Type B pancreatic cell (in vitro differentiated cells): ENCODE data around the gene TANGO6. TPM values are rescaled to one million over a fixed set of nuclear protein-coding genes. Genes with fewer than 3 reads are reported as not detected.

Experiments
- DNase-seq: peaks from one replicate; pipeline ENCODE4 v3.0.0; 2021; ENCODE audit warnings: mixed read lengths; ENCODE audit not compliant: unreplicated experiment; ENCODE audit errors: extremely low spot score
- H3K27ac Mint-ChIP-seq: 2 replicates; pipeline ENCODE4 v1.8.0; 2021; ENCODE audit warnings: mild to moderate bottlenecking, mixed read lengths
- H3K27me3 Mint-ChIP-seq: 2 replicates; pipeline ENCODE4 v1.8.0; 2021; ENCODE audit warnings: mixed read lengths
- H3K36me3 Mint-ChIP-seq: 2 replicates; pipeline ENCODE4 v1.8.0; 2021; ENCODE audit warnings: mixed read lengths
- H3K4me1 Mint-ChIP-seq: one replicate; pipeline ENCODE4 v1.8.0; 2021; ENCODE audit warnings: mixed read lengths; ENCODE audit not compliant: unreplicated experiment
- H3K4me3 Mint-ChIP-seq: 2 replicates; pipeline ENCODE4 v1.8.0; 2021; ENCODE audit warnings: mild to moderate bottlenecking, mixed read lengths
- H3K9me3 Mint-ChIP-seq: 2 replicates; pipeline ENCODE4 v1.8.0; 2021; ENCODE audit warnings: mixed read lengths
- total RNA-seq: library from RNA; stranded (reverse); gene quantifications from 2 replicates; pipeline ENCODE4 v1.2.1, GENCODE V29; 2021; ENCODE audit warnings: low replicate concordance
- TF ChIP-seq, protein P1 (sequence below): fragments of 200-600 bp; sonication (generic); conservative IDR thresholded peaks from 2 replicates; pipeline ENCODE4 v1.5.0; 2021; ENCODE audit warnings: antibody characterized with exemption, mild to moderate bottlenecking

The TANGO6 gene
- total RNA-seq, 1 donor from 2014 or later = 13.0 TPM

DNA sequence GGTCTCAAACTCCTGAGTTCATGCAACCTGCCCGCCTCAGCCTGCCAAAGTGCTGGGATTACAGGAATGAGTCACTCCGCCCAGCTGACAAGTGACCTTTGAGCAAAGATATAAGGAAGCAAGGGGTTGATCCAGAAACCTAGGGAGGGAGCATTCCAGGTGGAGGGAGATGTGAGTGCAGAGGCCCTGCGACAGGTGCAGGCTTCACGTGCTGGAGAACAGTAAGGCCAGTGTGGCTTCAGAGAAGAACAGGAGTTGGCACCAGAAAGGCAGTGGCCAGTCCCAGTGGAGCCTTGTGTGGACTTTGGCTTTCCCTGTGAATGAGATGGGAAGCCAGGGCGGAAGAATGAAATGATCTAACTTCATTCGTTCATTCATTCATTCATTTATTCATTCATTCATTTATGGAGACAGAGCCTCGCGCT is 188.6 kb downstream of the TANGO6 start:
- H3K4me3 Mint-ChIP-seq = no peak overlapping the region
- H3K9me3 Mint-ChIP-seq = no peaks in the 10 kb centered on the region
- no peaks in the 10 kb centered on the region for H3K4me1 Mint-ChIP-seq
- no peaks in the 10 kb centered on the region for H3K27me3 Mint-ChIP-seq
- no peak for DNase-seq
- TF ChIP-seq, protein P1, sequence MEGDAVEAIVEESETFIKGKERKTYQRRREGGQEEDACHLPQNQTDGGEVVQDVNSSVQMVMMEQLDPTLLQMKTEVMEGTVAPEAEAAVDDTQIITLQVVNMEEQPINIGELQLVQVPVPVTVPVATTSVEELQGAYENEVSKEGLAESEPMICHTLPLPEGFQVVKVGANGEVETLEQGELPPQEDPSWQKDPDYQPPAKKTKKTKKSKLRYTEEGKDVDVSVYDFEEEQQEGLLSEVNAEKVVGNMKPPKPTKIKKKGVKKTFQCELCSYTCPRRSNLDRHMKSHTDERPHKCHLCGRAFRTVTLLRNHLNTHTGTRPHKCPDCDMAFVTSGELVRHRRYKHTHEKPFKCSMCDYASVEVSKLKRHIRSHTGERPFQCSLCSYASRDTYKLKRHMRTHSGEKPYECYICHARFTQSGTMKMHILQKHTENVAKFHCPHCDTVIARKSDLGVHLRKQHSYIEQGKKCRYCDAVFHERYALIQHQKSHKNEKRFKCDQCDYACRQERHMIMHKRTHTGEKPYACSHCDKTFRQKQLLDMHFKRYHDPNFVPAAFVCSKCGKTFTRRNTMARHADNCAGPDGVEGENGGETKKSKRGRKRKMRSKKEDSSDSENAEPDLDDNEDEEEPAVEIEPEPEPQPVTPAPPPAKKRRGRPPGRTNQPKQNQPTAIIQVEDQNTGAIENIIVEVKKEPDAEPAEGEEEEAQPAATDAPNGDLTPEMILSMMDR = no peak
- no peak overlapping the region for H3K27ac Mint-ChIP-seq
- H3K36me3 Mint-ChIP-seq = no peaks in the 10 kb centered on the region

DNA sequence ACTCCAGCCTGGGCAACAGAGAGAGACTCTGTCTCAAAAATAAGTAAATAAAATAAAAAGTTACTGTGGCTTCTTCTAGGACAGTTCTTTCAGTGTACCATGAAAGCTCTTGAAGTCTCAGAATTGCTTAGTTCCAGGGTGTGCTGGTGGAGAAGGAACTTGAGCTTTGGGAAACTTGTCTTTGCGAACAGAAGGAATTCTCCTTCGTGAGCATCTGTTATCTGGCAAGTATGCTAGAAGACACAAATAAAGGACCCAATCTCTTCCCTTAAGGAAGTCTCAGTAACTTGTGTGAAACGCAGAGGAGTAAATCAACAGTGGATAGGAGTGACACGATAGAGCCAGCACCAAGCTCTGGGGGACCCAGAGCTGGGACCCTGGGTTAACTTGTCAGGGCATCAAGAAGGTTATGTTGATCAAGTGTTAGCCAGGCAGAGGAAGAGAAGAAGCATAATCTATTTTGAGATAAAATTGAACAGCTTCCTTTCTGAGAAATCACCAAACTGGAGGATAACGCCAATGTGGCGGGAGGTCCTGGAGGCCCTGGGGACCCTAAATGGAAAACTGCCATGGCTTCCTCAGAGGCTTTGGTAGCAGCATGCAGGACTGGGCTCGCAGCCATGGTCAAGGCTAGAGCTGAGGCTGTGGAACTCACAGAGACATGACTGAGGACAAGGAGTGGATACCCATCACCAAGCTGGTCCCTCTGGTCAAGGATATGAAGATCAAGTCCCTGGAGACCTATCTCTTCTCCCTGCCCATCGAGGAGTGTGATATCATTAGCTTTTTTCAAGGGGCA is 190.0 kb downstream of the TANGO6 start:
- no peak overlapping the region for H3K27ac Mint-ChIP-seq
- no peak overlapping the region for H3K4me3 Mint-ChIP-seq
- no peaks in the 10 kb centered on the region for H3K4me1 Mint-ChIP-seq
- no peaks in the 10 kb centered on the region for H3K36me3 Mint-ChIP-seq
- DNase-seq = no peak
- TF ChIP-seq, protein P1 = no peak
- H3K9me3 Mint-ChIP-seq = no peaks in the 10 kb centered on the region
- H3K27me3 Mint-ChIP-seq = no peaks in the 10 kb centered on the region

- H3K27ac Mint-ChIP-seq = no peak overlapping the region
- DNase-seq = no peak
- TF ChIP-seq, protein P1 = no peak
- H3K4me1 Mint-ChIP-seq = no peaks in the 10 kb centered on the region
- no peak overlapping the region for H3K4me3 Mint-ChIP-seq
- no peaks in the 10 kb centered on the region for H3K27me3 Mint-ChIP-seq
- H3K36me3 Mint-ChIP-seq = no peaks in the 10 kb centered on the region
- no peaks in the 10 kb centered on the region for H3K9me3 Mint-ChIP-seq
Observed at GRCh38 chr16:69035375-69035774, 192.0 kb downstream of the TANGO6 start.

- TF ChIP-seq, protein P1 = no peak
- no peak for DNase-seq
- Mint-ChIP-seq H3K4me1 (no peaks in the 10 kb centered on the region), H3K4me3 (no peak overlapping the region), H3K36me3 (peaks cover under 1% of the 10 kb centered on the region), H3K27me3 (no peaks in the 10 kb centered on the region), H3K9me3 (peaks cover under 1% of the 10 kb centered on the region), H3K27ac (no peak overlapping the region)
Observed at GRCh38 chr16:69036399-69037091, 193.2 kb downstream of the TANGO6 start.

DNA sequence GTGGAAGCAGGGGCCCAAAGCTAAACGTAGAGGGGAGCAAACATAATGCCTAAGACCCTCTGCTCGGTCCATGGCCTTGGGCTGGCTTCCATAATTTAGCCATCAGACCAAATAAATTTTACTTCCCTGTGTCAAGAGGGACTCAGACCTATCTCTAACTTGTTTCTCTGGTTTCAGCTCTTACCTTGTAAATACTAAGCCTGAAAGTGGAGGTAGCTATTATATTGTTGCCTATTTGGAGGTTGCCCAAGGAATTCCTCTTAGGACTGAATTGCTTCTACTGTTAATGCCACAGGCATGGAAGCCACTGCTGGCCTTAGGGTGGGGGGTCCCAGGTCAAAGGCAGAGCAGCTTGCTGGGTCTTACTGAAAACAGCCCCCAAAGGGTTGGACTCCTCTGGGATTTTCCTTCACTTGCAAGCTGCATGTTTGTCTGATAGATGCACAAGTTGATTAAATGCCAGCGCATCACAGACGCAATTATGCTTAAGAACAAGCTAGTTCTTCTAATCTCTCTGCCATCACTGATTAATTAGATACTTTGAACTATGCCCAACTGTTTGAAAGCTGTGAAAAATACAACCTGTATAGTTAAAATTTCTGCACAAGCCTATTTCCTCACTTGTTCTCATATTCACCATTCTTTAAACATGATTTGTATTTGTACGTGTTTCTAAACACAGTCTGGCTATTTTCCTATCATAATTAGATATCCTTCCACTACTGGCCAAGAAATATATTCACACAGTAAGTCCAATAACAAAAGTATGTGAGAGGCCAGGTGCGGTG is 194.2 kb downstream of the TANGO6 start:
- peaks cover 6% of the 10 kb centered on the region for H3K36me3 Mint-ChIP-seq
- H3K4me1 Mint-ChIP-seq = no peaks in the 10 kb centered on the region
- H3K27me3 Mint-ChIP-seq = no peaks in the 10 kb centered on the region
- TF ChIP-seq, protein P1 = no peak
- no peak overlapping the region for H3K27ac Mint-ChIP-seq
- DNase-seq = no peak
- peaks cover 7% of the 10 kb centered on the region for H3K9me3 Mint-ChIP-seq
- H3K4me3 Mint-ChIP-seq = no peak overlapping the region
